ENCODE data around the gene KCNT1.

Gene KCNT1

GRCh38 chr9:135792268-135793128 is 90.5 kb downstream of the KCNT1 start:
- no peak for TF ChIP-seq GATA2 (IDR thresholded peaks at IDR 0.05; ENCODE audit: low read depth, low read length)
- no peak for TF ChIP-seq GATA3 (IDR thresholded peaks at IDR 0.05; ENCODE audit: low read depth, low read length)

- TF ChIP-seq GATA3 (IDR thresholded peaks at IDR 0.05; ENCODE audit: low read depth, low read length), result no peak
These were observed 91.5 kb downstream of the KCNT1 start for GRCh38 chr9:135793221-135794056.

GRCh38 chr9:135794057-135794335 is 92.0 kb downstream of the KCNT1 start:
- TF ChIP-seq GATA2 (IDR thresholded peaks at IDR 0.05; ENCODE audit: low read depth, low read length) (no peak), GATA3 (IDR thresholded peaks at IDR 0.05; ENCODE audit: low read depth, low read length) (no peak)

- no peak for TF ChIP-seq GATA2 (IDR thresholded peaks at IDR 0.05; ENCODE audit: low read depth, low read length)
- TF ChIP-seq GATA3 (IDR thresholded peaks at IDR 0.05; ENCODE audit: low read depth, low read length), result no peak
These were observed 92.4 kb downstream of the KCNT1 start for GRCh38 chr9:135794361-135794885.

- TF ChIP-seq GATA2 (IDR thresholded peaks at IDR 0.05; ENCODE audit: low read depth, low read length) (no peak), GATA3 (IDR thresholded peaks at IDR 0.05; ENCODE audit: low read depth, low read length) (no peak)
These were observed 93.4 kb downstream of the KCNT1 start for GRCh38 chr9:135795391-135795790.

- TF ChIP-seq GATA3 (IDR thresholded peaks at IDR 0.05; ENCODE audit: low read depth, low read length) (no peak), GATA2 (IDR thresholded peaks at IDR 0.05; ENCODE audit: low read depth, low read length) (no peak)
These were observed 95.0 kb downstream of the KCNT1 start for GRCh38 chr9:135796784-135797485.

- no peak for TF ChIP-seq GATA3 (IDR thresholded peaks at IDR 0.05; ENCODE audit: low read depth, low read length)
- TF ChIP-seq GATA2 (IDR thresholded peaks at IDR 0.05; ENCODE audit: low read depth, low read length), result no peak
These were observed 95.7 kb downstream of the KCNT1 start for GRCh38 chr9:135797507-135798262.

GRCh38 chr9:135798263-135798585 is 96.2 kb downstream of the KCNT1 start:
- TF ChIP-seq GATA2 (IDR thresholded peaks at IDR 0.05; ENCODE audit: low read depth, low read length) (no peak), GATA3 (IDR thresholded peaks at IDR 0.05; ENCODE audit: low read depth, low read length) (no peak)

GRCh38 chr9:135799261-135799660 is 97.3 kb downstream of the KCNT1 start:
- TF ChIP-seq GATA2 (IDR thresholded peaks at IDR 0.05; ENCODE audit: low read depth, low read length) (no peak), GATA3 (IDR thresholded peaks at IDR 0.05; ENCODE audit: low read depth, low read length) (no peak)

GRCh38 chr9:135801070-135801469 is 99.1 kb downstream of the KCNT1 start:
- TF ChIP-seq GATA3 (IDR thresholded peaks at IDR 0.05; ENCODE audit: low read depth, low read length), result no peak
- TF ChIP-seq GATA2 (IDR thresholded peaks at IDR 0.05; ENCODE audit: low read depth, low read length), result no peak

- no peak for TF ChIP-seq GATA3 (IDR thresholded peaks at IDR 0.05; ENCODE audit: low read depth, low read length)
- no peak for TF ChIP-seq GATA2 (IDR thresholded peaks at IDR 0.05; ENCODE audit: low read depth, low read length)
These were observed 101.0 kb downstream of the KCNT1 start for GRCh38 chr9:135802876-135803419.

GRCh38 chr9:135803441-135803840 is 101.5 kb downstream of the KCNT1 start:
- TF ChIP-seq GATA2 (IDR thresholded peaks at IDR 0.05; ENCODE audit: low read depth, low read length), result no peak
- no peak for TF ChIP-seq GATA3 (IDR thresholded peaks at IDR 0.05; ENCODE audit: low read depth, low read length)
